Measurements from ENCODE around the gene IQUB. TPM values are rescaled to one million over a fixed set of nuclear protein-coding genes. Genes with fewer than 3 reads are reported as not detected.

The IQUB gene
- 1.5 TPM for total RNA-seq
- polyA plus RNA-seq = 0.22 TPM

DNA sequence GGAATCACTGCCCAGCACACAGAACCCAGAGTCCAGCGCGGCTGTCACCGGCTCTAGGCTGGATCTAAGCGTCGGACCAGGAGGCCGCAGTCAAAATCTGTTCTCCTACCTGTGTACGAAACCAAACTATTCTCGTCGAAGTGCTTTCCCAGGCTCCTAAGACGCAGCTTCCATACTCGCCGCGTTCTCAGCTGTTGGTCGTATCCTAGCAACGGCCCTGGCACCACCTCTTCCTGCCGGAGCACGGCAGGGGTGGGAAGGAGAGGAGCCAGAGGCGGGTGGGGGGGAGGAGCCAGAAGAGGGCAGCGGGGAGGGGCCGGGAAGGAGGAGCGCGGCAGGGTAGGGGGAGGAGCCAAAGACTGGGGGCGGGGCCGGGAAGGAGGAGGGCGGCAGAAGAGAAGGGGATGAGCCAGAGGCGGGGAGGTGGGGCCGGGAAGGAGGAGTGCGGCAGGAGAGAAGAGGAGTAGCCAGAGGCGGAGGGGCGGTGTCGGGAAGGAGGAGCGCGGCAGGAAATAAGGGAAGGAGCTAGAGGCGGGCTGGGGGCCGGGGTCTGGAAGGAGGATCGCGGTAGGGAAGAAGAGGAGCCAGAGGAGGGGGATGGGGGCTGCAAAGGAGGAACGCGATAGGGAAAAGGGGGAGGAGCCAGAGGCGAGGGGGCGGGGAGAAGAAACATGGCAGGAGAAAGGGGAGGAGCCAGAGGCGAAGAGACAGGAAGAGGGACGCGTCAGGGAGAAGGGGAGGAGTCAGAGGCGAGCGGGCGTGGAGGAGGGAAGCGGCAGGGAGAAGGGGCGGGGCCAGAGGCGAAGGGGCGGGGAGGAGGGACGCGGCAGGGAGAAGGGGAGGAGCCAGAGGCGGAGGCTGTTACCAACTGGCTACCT lies at the start of gene IQUB:
IQUB (minus strand) TSS at position 213 of the 878 bp plus-strand sequence. CDS start 22,255 bp downstream, outside the sequence.
- H3K36me3 ChIP-seq (ENCODE audit: insufficient read depth) = no peaks in the 10 kb centered on the region
- H3K4me3 ChIP-seq (ENCODE audit: low read depth, low read length) = peak within 1 kb of the TSS; percentile 50
- WGBS = 1% methylated on average over 54 of the region's 54 CpGs
- DNase-seq (ENCODE audit: extremely low spot score) = peak; percentile 97
- no peaks in the 10 kb centered on the region for H3K4me1 ChIP-seq (ENCODE audit: insufficient read depth)
- H3K27ac ChIP-seq (ENCODE audit: low read depth) = peak within 1 kb of the TSS; percentile 96

- H3K4me1 ChIP-seq (ENCODE audit: insufficient read depth) = no peaks in the 10 kb centered on the region
- H3K36me3 ChIP-seq (ENCODE audit: insufficient read depth) = no peaks in the 10 kb centered on the region
- WGBS = 85% methylated on average over 4 of the region's 4 CpGs
- DNase-seq (ENCODE audit: extremely low spot score) = no peak
- H3K27ac ChIP-seq (ENCODE audit: low read depth) = no peak overlapping the region
- no peak overlapping the region for H3K4me3 ChIP-seq (ENCODE audit: low read depth, low read length)
Observed at GRCh38 chr7:123583821-123584220, 49.4 kb upstream of the IQUB start.

GRCh38 chr7:123581162-123581459 lies 46.7 kb upstream of the IQUB start:
- H3K4me1 ChIP-seq (ENCODE audit: insufficient read depth) = no peaks in the 10 kb centered on the region
- no peak for DNase-seq (ENCODE audit: extremely low spot score)
- no peaks in the 10 kb centered on the region for H3K36me3 ChIP-seq (ENCODE audit: insufficient read depth)
- H3K4me3 ChIP-seq (ENCODE audit: low read depth, low read length) = no peak overlapping the region
- H3K27ac ChIP-seq (ENCODE audit: low read depth) = no peak overlapping the region
- 30% methylated on average over 2 of the region's 2 CpGs for WGBS

GRCh38 chr7:123580406-123581161 lies 46.2 kb upstream of the IQUB start:
- no peaks in the 10 kb centered on the region for H3K4me1 ChIP-seq (ENCODE audit: insufficient read depth)
- no peak overlapping the region for H3K27ac ChIP-seq (ENCODE audit: low read depth)
- no peak for DNase-seq (ENCODE audit: extremely low spot score)
- H3K36me3 ChIP-seq (ENCODE audit: insufficient read depth) = no peaks in the 10 kb centered on the region
- H3K4me3 ChIP-seq (ENCODE audit: low read depth, low read length) = no peak overlapping the region
- WGBS = 28% methylated on average over 8 of the region's 8 CpGs

DNA sequence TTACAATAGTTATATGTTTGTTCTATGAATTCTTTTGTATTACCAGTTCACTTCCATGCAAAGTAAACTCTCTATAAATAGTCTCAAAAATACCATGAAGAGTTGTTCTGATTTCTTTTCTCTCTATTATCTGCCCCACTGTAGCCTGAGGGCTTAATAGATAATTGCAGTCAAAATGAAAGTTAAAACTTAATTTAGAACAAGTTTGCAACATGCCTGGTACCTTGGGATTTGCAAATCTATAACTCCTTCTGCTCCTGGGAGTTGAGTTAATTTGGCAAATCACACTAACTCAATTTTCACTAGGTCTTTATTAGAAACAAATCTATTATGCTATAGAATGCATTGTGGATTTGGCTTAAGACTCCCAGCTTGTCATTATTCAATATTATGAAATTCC lies 45.0 kb upstream of the IQUB start:
- no peaks in the 10 kb centered on the region for H3K36me3 ChIP-seq (ENCODE audit: insufficient read depth)

GRCh38 chr7:123573896-123574467 lies 39.6 kb upstream of the IQUB start:
- H3K4me3 ChIP-seq (ENCODE audit: low read depth, low read length) = no peak overlapping the region
- H3K4me1 ChIP-seq (ENCODE audit: insufficient read depth) = no peaks in the 10 kb centered on the region
- no peak for DNase-seq (ENCODE audit: extremely low spot score)
- no peak overlapping the region for H3K27ac ChIP-seq (ENCODE audit: low read depth)
- no peaks in the 10 kb centered on the region for H3K36me3 ChIP-seq (ENCODE audit: insufficient read depth)
- WGBS = 89% methylated on average over 2 of the region's 2 CpGs

More for the DNA sequence above, 45.0 kb upstream of the IQUB start:
- Histone ChIP-seq H3K4me3 (ENCODE audit: low read depth, low read length) (no peak overlapping the region), H3K4me1 (ENCODE audit: insufficient read depth) (no peaks in the 10 kb centered on the region), H3K27ac (ENCODE audit: low read depth) (no peak overlapping the region)
- no peak for DNase-seq (ENCODE audit: extremely low spot score)

DNA sequence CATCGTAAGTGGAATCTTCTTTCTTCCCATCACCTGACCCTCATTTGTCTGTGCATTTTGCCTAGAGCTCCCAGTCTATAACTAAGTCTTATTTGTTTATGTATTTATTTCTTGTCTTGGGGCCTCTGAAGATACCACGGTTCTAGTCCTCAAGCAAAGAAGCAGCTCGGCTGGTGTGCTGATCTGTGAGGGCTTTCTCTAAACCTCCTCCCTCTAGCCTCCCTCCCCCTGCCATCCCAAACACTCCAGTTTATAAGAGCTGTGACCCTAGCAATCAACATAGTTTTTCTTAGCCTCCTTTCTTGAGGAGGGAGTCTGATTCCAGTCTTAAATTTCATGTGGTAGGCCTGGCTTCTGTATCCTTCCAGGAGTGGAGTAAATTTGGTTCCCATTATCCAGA lies 38.9 kb upstream of the IQUB start:
- no peaks in the 10 kb centered on the region for H3K4me1 ChIP-seq (ENCODE audit: insufficient read depth)
- H3K36me3 ChIP-seq (ENCODE audit: insufficient read depth) = no peaks in the 10 kb centered on the region
- DNase-seq (ENCODE audit: extremely low spot score) = no peak
- no peak overlapping the region for H3K27ac ChIP-seq (ENCODE audit: low read depth)
- H3K4me3 ChIP-seq (ENCODE audit: low read depth, low read length) = no peak overlapping the region
- WGBS = 60% methylated on average over 3 of the region's 3 CpGs

- Histone ChIP-seq H3K4me1 (ENCODE audit: insufficient read depth) (no peaks in the 10 kb centered on the region), H3K27ac (ENCODE audit: low read depth) (no peak overlapping the region), H3K4me3 (ENCODE audit: low read depth, low read length) (no peak overlapping the region), H3K36me3 (ENCODE audit: insufficient read depth) (no peaks in the 10 kb centered on the region)
- 87% methylated on average over 1 of the region's 1 CpG for WGBS
- DNase-seq (ENCODE audit: extremely low spot score) = no peak
Observed at GRCh38 chr7:123571684-123572083, 37.3 kb upstream of the IQUB start.

DNA sequence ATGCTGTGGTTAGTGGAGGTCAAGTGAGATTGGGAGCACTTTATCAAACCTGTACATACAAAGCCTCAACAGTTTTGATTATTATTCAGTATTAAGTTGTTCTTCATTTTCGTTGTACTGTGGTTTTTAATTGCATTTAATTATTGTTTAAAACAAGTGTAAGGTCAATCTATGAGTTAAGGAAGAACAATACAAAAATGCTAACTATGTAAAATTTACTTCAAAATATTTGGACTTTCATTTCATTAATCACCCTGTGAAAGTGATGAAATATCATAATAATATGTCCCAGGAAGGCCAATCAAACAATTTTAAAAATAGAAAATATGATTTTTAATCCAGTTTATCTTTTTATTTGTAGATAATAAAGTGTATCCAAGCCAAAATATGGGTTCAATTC lies 36.8 kb upstream of the IQUB start:
- Histone ChIP-seq H3K36me3 (ENCODE audit: insufficient read depth) (no peaks in the 10 kb centered on the region), H3K4me3 (ENCODE audit: low read depth, low read length) (no peak overlapping the region), H3K4me1 (ENCODE audit: insufficient read depth) (no peaks in the 10 kb centered on the region), H3K27ac (ENCODE audit: low read depth) (no peak overlapping the region)
- DNase-seq (ENCODE audit: extremely low spot score) = no peak
- 59% methylated on average over 1 of the region's 1 CpG for WGBS

- no peak for DNase-seq (ENCODE audit: extremely low spot score)
- H3K27ac ChIP-seq (ENCODE audit: low read depth) = no peak overlapping the region
- WGBS = 57% methylated on average over 4 of the region's 4 CpGs
- no peaks in the 10 kb centered on the region for H3K36me3 ChIP-seq (ENCODE audit: insufficient read depth)
- no peak overlapping the region for H3K4me3 ChIP-seq (ENCODE audit: low read depth, low read length)
- no peaks in the 10 kb centered on the region for H3K4me1 ChIP-seq (ENCODE audit: insufficient read depth)
Observed at GRCh38 chr7:123570390-123571182, 36.2 kb upstream of the IQUB start.

- no peaks in the 10 kb centered on the region for H3K4me1 ChIP-seq (ENCODE audit: insufficient read depth)
- 50% methylated on average over 2 of the region's 2 CpGs for WGBS
- no peak overlapping the region for H3K4me3 ChIP-seq (ENCODE audit: low read depth, low read length)
- DNase-seq (ENCODE audit: extremely low spot score) = no peak
- no peak overlapping the region for H3K27ac ChIP-seq (ENCODE audit: low read depth)
- no peaks in the 10 kb centered on the region for H3K36me3 ChIP-seq (ENCODE audit: insufficient read depth)
Observed at GRCh38 chr7:123569352-123570010, 35.1 kb upstream of the IQUB start.

DNA sequence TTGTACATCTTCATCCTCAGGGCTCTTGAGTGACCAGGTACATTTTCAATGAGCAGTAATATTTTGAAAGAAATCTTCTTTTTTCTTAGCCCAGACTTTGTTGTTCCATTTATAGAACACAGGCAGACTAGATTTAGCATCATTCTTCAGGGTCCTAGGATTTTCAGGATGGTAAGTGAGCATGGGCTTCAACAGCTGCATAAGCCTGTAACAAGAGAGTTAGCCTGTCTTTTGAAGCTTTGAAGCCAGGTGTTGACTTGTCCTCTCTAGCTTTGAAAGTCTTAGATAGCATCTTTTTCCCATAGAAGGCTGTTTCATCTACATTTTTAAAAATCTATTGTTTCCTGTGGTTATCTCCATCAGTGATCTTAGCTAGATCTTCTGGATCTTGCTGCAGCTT lies 27.7 kb upstream of the IQUB start:
- Histone ChIP-seq H3K27ac (ENCODE audit: low read depth) (no peak overlapping the region), H3K4me1 (ENCODE audit: insufficient read depth) (no peaks in the 10 kb centered on the region), H3K36me3 (ENCODE audit: insufficient read depth) (no peaks in the 10 kb centered on the region), H3K4me3 (ENCODE audit: low read depth, low read length) (no peak overlapping the region)
- no peak for DNase-seq (ENCODE audit: extremely low spot score)

DNA sequence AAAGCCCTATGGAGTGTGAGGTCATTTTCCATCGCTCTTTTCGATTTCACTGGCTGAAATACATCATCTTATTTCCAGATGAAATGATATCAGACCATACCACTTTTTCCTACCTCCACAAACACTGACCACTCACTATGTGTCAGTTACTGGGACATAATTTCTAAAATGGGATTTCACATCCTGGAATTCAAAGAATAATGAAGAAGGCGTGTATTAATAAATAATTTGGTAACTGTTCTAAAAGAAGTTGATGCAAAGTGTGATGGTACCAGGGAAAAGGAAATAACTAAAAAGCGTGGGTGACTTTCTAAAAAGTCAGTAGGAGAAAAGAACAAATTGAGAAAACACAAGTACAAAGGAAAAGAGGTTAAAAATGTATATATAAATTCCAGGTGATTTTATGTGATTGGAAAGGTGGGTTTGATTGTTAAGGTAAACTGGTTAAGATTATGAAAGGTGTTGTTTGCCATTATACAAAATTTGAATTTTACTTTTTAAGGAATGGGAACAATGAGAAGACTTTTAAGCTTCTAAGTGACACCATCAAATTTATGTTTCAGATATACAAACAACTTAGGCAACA lies 24.0 kb upstream of the IQUB start:
- WGBS = 55% methylated on average over 4 of the region's 4 CpGs

More for the DNA sequence above, 24.0 kb upstream of the IQUB start:
- Histone ChIP-seq H3K4me3 (ENCODE audit: low read depth, low read length) (peak overlapping the region; percentile 82), H3K36me3 (ENCODE audit: insufficient read depth) (no peaks in the 10 kb centered on the region), H3K27ac (ENCODE audit: low read depth) (peak overlapping the region; percentile 76), H3K4me1 (ENCODE audit: insufficient read depth) (peaks cover 2% of the 10 kb centered on the region)
- DNase-seq (ENCODE audit: extremely low spot score) = no peak

Measured in urinary bladder (tissue), 4 donors.